Spleen (tissue), 11 donors: ENCODE measurements around the gene CYP19A1. TPM values are rescaled to one million over a fixed set of nuclear protein-coding genes. Genes with fewer than 3 reads are reported as not detected.

Source experiments
- DNase-seq: peaks from one replicate; pipeline ENCODE4 v3.0.0-alpha.2; 2020
- H3K27ac ChIP-seq, 8 donors: fragments of 200-600 bp; sonication (generic) in 7 of 8; 1 replicate in 4 of 8; 2 replicates in 4 of 8; pipeline versions ENCODE4 v1.5.0 to v1.8.0; 2016 to 2021; ENCODE audit warnings: inconsistent platforms in 4 of 8, mild to moderate bottlenecking in 4 of 8, moderate library complexity in 1 of 8
- H3K27me3 ChIP-seq, 7 donors: fragments of 200-600 bp; sonication (generic) in 6 of 7; replicated peaks in 1 of 7; 1 replicate in 4 of 7; 2 replicates in 3 of 7; pipeline versions ENCODE4 v1.5.0 to v1.8.0; 2016 to 2021; ENCODE audit warnings: inconsistent platforms in 3 of 7, mild to moderate bottlenecking in 1 of 7
- H3K36me3 ChIP-seq, 6 donors: fragments of 200-600 bp; sonication (generic) in 5 of 6; 1 replicate in 4 of 6; 2 replicates in 2 of 6; pipeline versions ENCODE4 v1.5.0 to v1.8.0; 2016 to 2021; ENCODE audit warnings: inconsistent platforms in 2 of 6
- H3K4me1 ChIP-seq, 6 donors: fragments of 200-600 bp; sonication (generic) in 5 of 6; 1 replicate in 3 of 6; 2 replicates in 3 of 6; pipeline versions ENCODE4 v1.5.0 to v1.8.0; 2016 to 2021; ENCODE audit warnings: inconsistent platforms in 3 of 6
- H3K4me3 ChIP-seq, 8 donors: fragments of 200-600 bp; sonication (generic) in 7 of 8; 1 replicate in 4 of 8; 2 replicates in 4 of 8; pipeline versions ENCODE4 v1.5.0 to v1.8.0; 2016 to 2021; ENCODE audit warnings: inconsistent platforms in 4 of 8, mild to moderate bottlenecking in 4 of 8, moderate library complexity in 2 of 8
- H3K9me3 ChIP-seq, 8 donors: fragments of 200-600 bp; sonication (generic) in 7 of 8; 1 replicate in 4 of 8; 2 replicates in 4 of 8; pipeline versions ENCODE4 v1.5.0 to v1.8.0; 2016 to 2021; ENCODE audit warnings: inconsistent platforms in 4 of 8
- POLR2A ChIP-seq, 3 donors: fragments of 450-650 bp; IDR thresholded peaks; one replicate each; pipeline ENCODE4 v1.5.1; 2017; ENCODE audit warnings: antibody characterized with exemption in 3 of 3, mild to moderate bottlenecking in 1 of 3
- POLR2AphosphoS5 ChIP-seq, 3 donors: sonication (generic); formaldehyde crosslinking; IDR thresholded peaks; one replicate each; pipeline ENCODE4 v1.5.1; 2017; ENCODE audit warnings: antibody characterized with exemption in 3 of 3
- WGBS, 5 donors: extraction: QIAGEN DNeasy Blood & Tissue Kit in 3 of 5; methylation state at CpG; one replicate each; pipeline versions ENCODE4 v1.1.5 to v1.1.7; 2013 to 2018; 5-methylcytosine and 5-hydroxymethylcytosine counted together
- intact Hi-C: fragments of 100-400 bp; cut with DNase I; formaldehyde crosslinking; loops from one replicate; pipeline ENCODE4 v1.15.0; 2023; ENCODE audit warnings: low total_unique reads
- polyA plus RNA-seq, 3 donors: library from polyadenylated mRNA; stranded (reverse); fragments of 200-250 nt; gene quantifications; one replicate each; pipeline ENCODE4 v1.2.1, GENCODE V29; 2013
- total RNA-seq, 7 donors: library from RNA; depleted of rRNA in 3 of 7; stranded (reverse); fragments of >200 nt in 3 of 7; fragmentation: NEBNext Ultra II Directional in 4 of 7; extraction: Animal tissue kit (Norgen Biotek cat#: 25700) in 4 of 7; gene quantifications; one replicate each; pipeline versions ENCODE4 v1.1.0 to v1.2.1, GENCODE V29; 2016 to 2021
- TF ChIP-seq, protein P1 (sequence below), 11 experiments: fragments of 200-600 bp in 7 of 11; fragments of 450-650 bp in 4 of 11; sonication (generic) in 4 of 11; IDR thresholded peaks in 8 of 11; conservative IDR thresholded peaks in 3 of 11; 1 replicate in 7 of 11; 2 replicates in 4 of 11; pipeline versions ENCODE4 v1.4.0 to v1.8.0; 2016 to 2021; ENCODE audit warnings: antibody characterized with exemption in 11 of 11, inconsistent platforms in 4 of 11, mild to moderate bottlenecking in 1 of 11
- donor health status: healthy with polysubstance abuse.
- donor health status: DM: no; HTN: no; CAD: no; lungs with moderate emphysema.
- donor health status: DM: no; HTN: no; CAD: no.
- donor health status: Bipolar disorder and iron deficiency.
- donor health status: healthy.
- donor health status: DM: no; HTN: no; CAD: no.
- donor health status: DM: yes; HTN: yes; CAD: no.

CYP19A1 gene
- total and polyA plus RNA-seq, 10 donors = 0.13 to 5.6 (median 0.96) TPM; not detected in 1

DNA sequence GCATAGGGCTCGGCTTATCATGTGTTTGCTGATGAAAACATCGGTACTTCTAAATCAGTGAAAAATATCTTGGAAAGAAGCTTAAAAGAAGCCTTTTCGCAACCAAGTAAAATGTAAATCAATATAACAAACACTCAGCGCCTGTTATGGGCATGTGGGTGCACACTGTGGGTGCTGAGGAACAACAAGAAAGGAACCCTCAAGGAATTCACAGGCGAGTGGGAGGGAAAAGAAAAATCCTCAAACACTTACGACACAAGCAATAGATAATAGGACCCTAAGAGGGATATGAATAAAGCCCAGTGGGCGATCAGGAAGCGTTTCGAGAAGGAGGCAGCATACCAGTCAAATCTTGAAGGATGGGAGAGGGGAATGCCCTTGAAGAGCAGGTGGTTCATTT, 25.0 kb upstream of the CYP19A1 start:
- H3K9me3 ChIP-seq = no peaks in the 10 kb centered on the region
- TF ChIP-seq POLR2A (IDR thresholded peaks at IDR 0.05) = no peak
- TF ChIP-seq POLR2AphosphoS5 (IDR thresholded peaks at IDR 0.05) = no peak
- TF ChIP-seq, protein P1, sequence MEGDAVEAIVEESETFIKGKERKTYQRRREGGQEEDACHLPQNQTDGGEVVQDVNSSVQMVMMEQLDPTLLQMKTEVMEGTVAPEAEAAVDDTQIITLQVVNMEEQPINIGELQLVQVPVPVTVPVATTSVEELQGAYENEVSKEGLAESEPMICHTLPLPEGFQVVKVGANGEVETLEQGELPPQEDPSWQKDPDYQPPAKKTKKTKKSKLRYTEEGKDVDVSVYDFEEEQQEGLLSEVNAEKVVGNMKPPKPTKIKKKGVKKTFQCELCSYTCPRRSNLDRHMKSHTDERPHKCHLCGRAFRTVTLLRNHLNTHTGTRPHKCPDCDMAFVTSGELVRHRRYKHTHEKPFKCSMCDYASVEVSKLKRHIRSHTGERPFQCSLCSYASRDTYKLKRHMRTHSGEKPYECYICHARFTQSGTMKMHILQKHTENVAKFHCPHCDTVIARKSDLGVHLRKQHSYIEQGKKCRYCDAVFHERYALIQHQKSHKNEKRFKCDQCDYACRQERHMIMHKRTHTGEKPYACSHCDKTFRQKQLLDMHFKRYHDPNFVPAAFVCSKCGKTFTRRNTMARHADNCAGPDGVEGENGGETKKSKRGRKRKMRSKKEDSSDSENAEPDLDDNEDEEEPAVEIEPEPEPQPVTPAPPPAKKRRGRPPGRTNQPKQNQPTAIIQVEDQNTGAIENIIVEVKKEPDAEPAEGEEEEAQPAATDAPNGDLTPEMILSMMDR (IDR thresholded peaks at IDR 0.05 in 8 of 11, conservative IDR thresholded peaks at IDR 0.05 in 3 of 11) = no peak
- H3K4me3 ChIP-seq = no peak overlapping the region
- 79 to 86% (median 81%) methylated on average over 9 of the region's 9 CpGs for WGBS, 5 donors
- peaks cover 0 to 9% (median 0%) of the 10 kb centered on the region in 7 donors for H3K27me3 ChIP-seq
- intact Hi-C loops = no loop called here
- DNase-seq = no peak
- H3K4me1 ChIP-seq = peaks cover 0 to 7% (median 0%) of the 10 kb centered on the region in 6 donors
- no peak overlapping the region for H3K27ac ChIP-seq
- H3K36me3 ChIP-seq = no peaks in the 10 kb centered on the region

DNA sequence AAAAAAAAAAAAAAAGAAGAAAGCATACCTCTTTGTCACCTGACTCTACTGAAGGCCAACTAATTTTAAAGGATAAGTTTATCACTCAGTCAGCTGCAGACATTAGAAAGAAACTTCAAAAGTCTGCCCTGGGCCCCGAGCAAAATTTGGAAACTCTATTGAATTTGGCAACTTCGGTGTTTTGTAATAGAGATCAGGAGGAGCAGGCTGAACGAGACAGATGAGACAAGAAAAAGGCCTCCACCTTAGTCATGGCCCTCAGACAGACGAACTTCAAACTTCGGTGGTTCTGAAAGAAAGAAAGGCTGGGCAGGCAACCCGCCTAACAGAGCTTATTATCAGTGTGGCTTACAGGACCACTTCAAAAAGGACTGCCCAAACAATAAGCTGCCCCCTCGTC, 21.6 kb upstream of the CYP19A1 start:
- intact Hi-C loops = no loop called here
- DNase-seq = no peak
- H3K27me3 ChIP-seq = no peaks in the 10 kb centered on the region
- no peaks in the 10 kb centered on the region for H3K36me3 ChIP-seq
- H3K27ac ChIP-seq = no peak overlapping the region
- H3K4me3 ChIP-seq = no peak overlapping the region
- 58 to 88% (median 71%) methylated on average over 7 of the region's 7 CpGs for WGBS, 5 donors
- peaks cover 0 to 10% (median 0%) of the 10 kb centered on the region in 6 donors for H3K4me1 ChIP-seq
- TF ChIP-seq POLR2A (IDR thresholded peaks at IDR 0.05) (no peak), POLR2AphosphoS5 (IDR thresholded peaks at IDR 0.05) (no peak)
- TF ChIP-seq, protein P1 (IDR thresholded peaks at IDR 0.05 in 8 of 11, conservative IDR thresholded peaks at IDR 0.05 in 3 of 11) = no peak
- H3K9me3 ChIP-seq = no peaks in the 10 kb centered on the region

DNA sequence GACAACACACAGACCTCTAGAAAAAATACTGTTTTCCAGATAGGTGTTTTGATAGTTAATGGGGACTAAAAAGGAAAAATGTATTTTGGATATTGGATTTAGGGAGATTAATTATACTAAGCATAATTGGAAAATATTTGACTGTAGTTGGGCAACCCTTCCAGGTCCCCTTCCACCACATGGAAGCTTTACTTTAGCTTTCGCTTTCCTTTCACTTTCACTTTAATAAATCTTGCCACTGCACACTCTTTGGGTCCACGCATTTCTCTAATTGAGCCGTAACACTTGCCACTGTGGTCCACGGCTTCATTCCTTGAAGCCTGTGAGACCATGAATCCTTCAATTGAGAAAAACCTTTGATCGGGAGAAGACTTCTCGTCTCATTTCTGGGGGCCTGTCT, 18.6 kb upstream of the CYP19A1 start:
- intact Hi-C loops = no loop called here
- TF ChIP-seq POLR2A (IDR thresholded peaks at IDR 0.05) (no peak), POLR2AphosphoS5 (IDR thresholded peaks at IDR 0.05) (no peak)
- TF ChIP-seq, protein P1 (IDR thresholded peaks at IDR 0.05 in 8 of 11, conservative IDR thresholded peaks at IDR 0.05 in 3 of 11) = no peak
- no peak overlapping the region for H3K4me3 ChIP-seq
- peaks cover 0 to 13% (median 0%) of the 10 kb centered on the region in 6 donors for H3K4me1 ChIP-seq
- no peaks in the 10 kb centered on the region for H3K36me3 ChIP-seq
- WGBS, 5 donors = 90 to 95% (median 91%) methylated on average over 6 of the region's 6 CpGs
- H3K27me3 ChIP-seq = no peaks in the 10 kb centered on the region
- no peak overlapping the region for H3K27ac ChIP-seq
- no peak for DNase-seq
- no peaks in the 10 kb centered on the region for H3K9me3 ChIP-seq

DNA sequence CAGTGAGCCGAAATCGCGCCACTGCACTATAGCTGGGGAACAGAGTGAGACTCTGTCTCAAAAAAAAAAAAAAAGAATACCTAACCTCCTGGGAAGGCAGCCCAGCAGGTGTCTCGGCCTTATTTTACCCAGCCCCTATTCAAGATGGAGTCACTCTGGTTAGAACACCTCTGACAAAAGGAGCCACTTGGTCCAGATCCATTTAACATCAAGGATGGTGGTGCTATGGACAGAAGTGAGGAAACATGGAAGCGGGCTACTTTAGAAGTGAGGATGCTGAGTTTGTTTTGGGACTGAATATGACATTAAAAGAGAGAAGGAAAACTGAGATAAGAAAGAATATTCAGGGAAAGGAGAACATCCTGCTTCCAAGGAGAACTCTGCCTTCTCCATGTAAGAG, 17.8 kb upstream of the CYP19A1 start:
- Histone ChIP-seq H3K4me1 (peaks cover 0 to 13% (median 0%) of the 10 kb centered on the region in 6 donors), H3K36me3 (no peaks in the 10 kb centered on the region), H3K27ac (no peak overlapping the region), H3K9me3 (no peaks in the 10 kb centered on the region), H3K4me3 (no peak overlapping the region), H3K27me3 (peaks cover 0 to 7% (median 0%) of the 10 kb centered on the region in 7 donors)
- intact Hi-C loops = no loop called here
- WGBS, 5 donors = 89 to 94% (median 92%) methylated on average over 5 of the region's 5 CpGs
- TF ChIP-seq, protein P1 (IDR thresholded peaks at IDR 0.05 in 8 of 11, conservative IDR thresholded peaks at IDR 0.05 in 3 of 11) = no peak
- TF ChIP-seq POLR2AphosphoS5 (IDR thresholded peaks at IDR 0.05) (no peak), POLR2A (IDR thresholded peaks at IDR 0.05) (no peak)
- no peak for DNase-seq
